GM10266 (cell line): Measurements from ENCODE around the gene DAPK3.

Experiments used
- DNase-seq: peaks from one replicate; pipeline ENCODE4 v3.0.0; 2012; ENCODE audit errors: extremely low spot score
- CTCF ChIP-seq: IDR thresholded peaks from 2 replicates; pipeline ENCODE4 v1.5.1; 2012; ENCODE audit warnings: mild to moderate bottlenecking, low read depth; ENCODE audit not compliant: control insufficient read depth, insufficient read depth; ENCODE audit errors: missing control alignments

Gene DAPK3

DNA sequence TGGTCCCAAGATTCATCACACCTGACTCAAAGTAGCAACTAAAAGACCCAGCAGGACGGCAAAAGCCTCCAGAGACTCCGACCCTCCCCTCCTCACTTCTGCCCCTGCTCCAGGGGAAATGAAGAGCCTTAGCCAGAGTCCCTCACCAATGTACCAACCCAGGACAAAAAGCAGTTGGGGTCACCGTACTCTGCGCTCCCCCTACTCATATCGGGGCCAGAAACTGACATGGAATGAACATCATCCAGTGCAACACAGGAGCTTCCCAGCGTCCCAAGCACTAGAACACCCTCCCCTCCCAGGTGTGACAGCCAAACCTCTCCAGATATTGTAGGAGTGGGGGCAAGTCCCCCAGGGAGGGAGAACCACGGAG is 12.6 kb upstream of the DAPK3 start:
- DNase-seq, result no peak
- no peak for TF ChIP-seq CTCF

- no peak for DNase-seq
- TF ChIP-seq CTCF, result no peak
These were observed 12.0 kb upstream of the DAPK3 start for GRCh38 chr19:3982701-3983541.

- DNase-seq, result no peak
- TF ChIP-seq CTCF, result no peak
These were observed 11.1 kb upstream of the DAPK3 start for GRCh38 chr19:3981736-3982681.

GRCh38 chr19:3981373-3981735 is 10.5 kb upstream of the DAPK3 start:
- no peak for TF ChIP-seq CTCF

DNA sequence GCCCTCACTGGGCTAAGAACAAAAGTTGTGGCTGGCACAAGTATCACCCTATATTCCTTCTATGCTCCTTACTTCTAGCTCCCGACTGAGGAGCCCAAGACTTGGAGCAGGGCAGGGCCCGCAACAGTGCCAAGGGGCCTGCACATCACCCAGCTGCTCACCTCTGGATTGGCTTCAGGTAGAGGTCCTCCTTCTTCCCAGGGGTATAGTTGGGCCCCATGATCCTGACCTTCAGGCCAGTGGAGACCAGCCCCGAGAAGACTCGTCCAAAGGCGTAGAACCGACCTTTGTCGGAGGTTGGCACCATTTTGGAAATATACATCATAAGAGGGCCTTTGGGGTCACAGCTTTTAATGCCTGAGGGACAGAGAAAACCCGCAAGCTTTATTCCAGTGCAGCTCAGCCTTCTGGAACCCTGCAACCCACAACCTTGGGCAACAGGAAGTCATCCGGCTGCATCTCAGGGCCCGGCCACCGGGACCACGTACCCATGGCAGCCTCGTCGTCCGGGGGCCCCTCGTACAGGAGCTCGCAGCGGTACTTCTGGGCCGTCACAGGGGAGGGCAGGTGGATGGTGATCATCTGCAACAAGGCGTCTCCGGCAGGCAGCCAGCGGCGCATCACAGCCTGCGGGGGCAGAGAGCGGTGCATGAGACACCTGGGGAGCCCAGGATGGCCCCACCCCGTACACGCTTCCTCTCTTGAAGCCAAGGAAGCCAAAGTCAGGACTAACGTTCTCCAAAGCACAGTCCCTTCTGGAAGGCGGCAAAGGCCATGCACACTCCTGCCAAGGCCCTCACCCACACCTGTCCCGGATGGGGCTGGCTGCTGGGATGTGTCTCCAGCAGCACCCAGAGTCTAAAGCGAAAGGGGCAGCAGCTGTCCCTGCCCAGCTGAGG is 9.7 kb upstream of the DAPK3 start:
- TF ChIP-seq CTCF, result no peak
- DNase-seq, result no peak

More at GRCh38 chr19:3981373-3981735, 10.5 kb upstream of the DAPK3 start:
- DNase-seq, result no peak

GRCh38 chr19:3979674-3980352 is 8.9 kb upstream of the DAPK3 start:
- no peak for DNase-seq
- no peak for TF ChIP-seq CTCF
